Brain microvascular endothelial cell (primary cell): ENCODE data around the gene PROZ.

Experiments used
- DNase-seq: peaks from one replicate; pipeline ENCODE4 v3.0.0-alpha.2; 2020
- H3K27ac ChIP-seq: fragments of 250-450 bp; sonication (Bioruptor Pico); 2 replicates; pipeline ENCODE4 v1.5.1; 2020; ENCODE audit warnings: mild to moderate bottlenecking, moderate library complexity
- H3K27me3 ChIP-seq: fragments of 250-450 bp; sonication (Bioruptor Pico); replicated peaks from 2 replicates; pipeline ENCODE4 v1.5.1; 2020; ENCODE audit warnings: mild to moderate bottlenecking
- H3K36me3 ChIP-seq: fragments of 250-450 bp; sonication (Bioruptor Pico); replicated peaks from 2 replicates; pipeline ENCODE4 v1.5.1; 2020; ENCODE audit warnings: mild to moderate bottlenecking
- H3K4me3 ChIP-seq: 2 replicates; pipeline ENCODE4 v1.5.1; 2011; ENCODE audit warnings: low read depth, mild to moderate bottlenecking, control low read depth, low read length, moderate library complexity
- in situ Hi-C: cut with HindIII; loops from 2 replicates; pipeline ENCODE4 v1.10.0; 2017; ENCODE audit warnings: low sequenced_read_pairs, low pct_ligation_motif_present
- TF ChIP-seq, protein P1 (sequence below): IDR thresholded peaks from 2 replicates; pipeline ENCODE4 v1.5.1; 2011; ENCODE audit warnings: low read depth, mild to moderate bottlenecking, moderate library complexity, low read length, control low read depth, inconsistent platforms; ENCODE audit errors: missing control alignments

PROZ gene

GRCh38 chr13:113129480-113129879, 29.0 kb upstream of the PROZ start:
- in situ Hi-C loops: no loop called here
- TF ChIP-seq, protein P1, sequence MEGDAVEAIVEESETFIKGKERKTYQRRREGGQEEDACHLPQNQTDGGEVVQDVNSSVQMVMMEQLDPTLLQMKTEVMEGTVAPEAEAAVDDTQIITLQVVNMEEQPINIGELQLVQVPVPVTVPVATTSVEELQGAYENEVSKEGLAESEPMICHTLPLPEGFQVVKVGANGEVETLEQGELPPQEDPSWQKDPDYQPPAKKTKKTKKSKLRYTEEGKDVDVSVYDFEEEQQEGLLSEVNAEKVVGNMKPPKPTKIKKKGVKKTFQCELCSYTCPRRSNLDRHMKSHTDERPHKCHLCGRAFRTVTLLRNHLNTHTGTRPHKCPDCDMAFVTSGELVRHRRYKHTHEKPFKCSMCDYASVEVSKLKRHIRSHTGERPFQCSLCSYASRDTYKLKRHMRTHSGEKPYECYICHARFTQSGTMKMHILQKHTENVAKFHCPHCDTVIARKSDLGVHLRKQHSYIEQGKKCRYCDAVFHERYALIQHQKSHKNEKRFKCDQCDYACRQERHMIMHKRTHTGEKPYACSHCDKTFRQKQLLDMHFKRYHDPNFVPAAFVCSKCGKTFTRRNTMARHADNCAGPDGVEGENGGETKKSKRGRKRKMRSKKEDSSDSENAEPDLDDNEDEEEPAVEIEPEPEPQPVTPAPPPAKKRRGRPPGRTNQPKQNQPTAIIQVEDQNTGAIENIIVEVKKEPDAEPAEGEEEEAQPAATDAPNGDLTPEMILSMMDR: no peak
- Histone ChIP-seq H3K36me3 (no peaks in the 10 kb centered on the region), H3K27ac (no peak overlapping the region), H3K4me3 (peak overlapping the region; percentile 42), H3K27me3 (peaks cover 3% of the 10 kb centered on the region)
- no peak for DNase-seq

DNA sequence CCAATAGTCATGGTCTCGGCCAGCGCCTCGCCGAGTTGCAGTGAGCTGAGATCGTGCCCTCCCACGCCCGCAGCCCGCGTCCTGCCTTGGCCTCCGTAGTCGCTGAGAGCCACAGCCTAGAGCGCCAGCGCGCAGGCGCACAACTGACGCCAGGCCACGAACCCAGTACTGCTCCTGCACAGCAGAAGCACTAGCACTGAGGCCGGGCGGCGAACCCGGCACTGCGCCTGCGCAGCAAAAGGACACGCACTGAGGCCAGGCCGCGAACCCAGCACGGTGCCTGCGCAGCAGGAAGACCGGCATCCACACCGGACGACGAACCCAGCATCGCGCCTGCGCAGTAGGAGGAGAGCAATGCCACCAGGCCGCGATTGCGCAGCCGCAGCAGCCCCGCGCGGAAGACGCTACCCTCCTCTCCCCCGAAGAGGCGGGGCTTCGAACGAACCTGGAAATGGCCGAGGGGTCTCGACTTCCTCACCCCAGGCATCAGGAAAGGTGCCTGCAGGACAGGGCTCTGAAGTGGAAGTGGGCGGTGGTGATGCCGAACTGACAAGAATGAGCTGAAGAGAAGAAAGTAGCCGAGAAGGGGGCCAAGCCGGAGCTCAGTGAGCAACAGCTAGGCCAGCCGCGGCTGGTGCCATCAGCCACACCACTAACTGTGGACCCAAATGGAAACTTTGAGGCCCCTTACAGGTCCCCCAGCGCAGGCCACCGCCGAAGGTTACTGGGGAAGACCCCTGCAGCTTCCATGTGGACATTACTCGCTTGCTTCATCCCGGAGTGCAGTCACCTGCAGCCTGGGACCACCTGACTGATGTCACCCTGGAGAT, 28.3 kb upstream of the PROZ start:
- Histone ChIP-seq H3K27ac (no peak overlapping the region), H3K27me3 (peaks cover 3% of the 10 kb centered on the region), H3K4me3 (peak overlapping the region; percentile 42), H3K36me3 (no peaks in the 10 kb centered on the region)
- in situ Hi-C loops: no loop called here
- no peak for DNase-seq
- TF ChIP-seq, protein P1: no peak

DNA sequence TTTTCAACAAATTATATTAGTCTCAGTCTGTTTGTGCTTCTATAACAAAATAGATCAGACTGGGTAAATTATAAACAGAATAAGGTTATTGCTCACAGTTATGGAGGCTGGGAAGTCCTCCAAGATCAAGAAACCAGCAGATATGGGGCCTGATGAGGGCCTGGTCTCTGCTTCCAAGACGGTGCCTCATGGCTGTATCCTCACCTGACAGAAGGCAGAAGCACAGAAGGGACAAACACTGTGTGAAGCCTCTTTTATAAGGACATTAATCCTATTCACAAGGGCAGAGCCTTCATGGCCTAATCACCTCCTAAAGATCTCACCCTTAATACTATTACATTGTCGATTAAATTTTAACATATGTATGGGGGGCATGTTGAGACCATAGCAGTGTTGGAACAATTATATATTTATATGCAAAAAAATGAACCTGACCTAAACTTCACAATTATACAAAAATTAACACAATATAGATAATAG, 23.1 kb upstream of the PROZ start:
- DNase-seq: no peak
- TF ChIP-seq, protein P1: no peak
- Histone ChIP-seq H3K27ac (no peak overlapping the region), H3K27me3 (peaks cover 3% of the 10 kb centered on the region), H3K36me3 (no peaks in the 10 kb centered on the region), H3K4me3 (no peak overlapping the region)
- in situ Hi-C loops: no loop called here

DNA sequence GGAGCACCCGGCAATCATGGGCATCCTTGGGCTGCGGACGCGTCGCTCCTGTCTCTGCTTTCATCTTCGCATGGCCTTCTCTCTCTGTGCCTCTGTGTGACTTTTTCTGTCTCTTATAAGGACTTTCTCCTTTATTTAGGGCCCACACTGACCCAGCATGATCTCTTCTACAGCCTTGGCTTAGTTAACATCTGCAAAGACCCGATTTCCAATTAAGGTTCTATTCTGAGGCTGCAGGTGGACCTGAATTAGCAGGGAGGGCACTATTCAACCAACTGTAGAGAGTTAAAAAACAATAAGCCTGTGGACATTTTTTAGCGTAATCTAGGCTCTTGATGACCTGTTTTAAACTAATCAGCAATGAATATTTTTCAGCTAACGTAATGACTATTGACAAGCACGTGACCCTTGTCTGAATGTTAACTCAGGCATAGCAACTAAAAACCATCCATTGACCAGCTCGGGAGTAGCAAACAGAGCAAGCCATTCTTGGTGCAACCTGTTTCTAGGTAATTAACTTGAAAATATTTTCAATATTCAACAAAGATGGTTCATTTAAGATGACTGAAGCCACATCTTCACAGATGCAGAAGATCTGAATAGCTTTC, 20.7 kb upstream of the PROZ start:
- TF ChIP-seq, protein P1: no peak
- no peaks in the 10 kb centered on the region for H3K27me3 ChIP-seq
- H3K27ac ChIP-seq: no peak overlapping the region
- no peak for DNase-seq
- H3K36me3 ChIP-seq: no peaks in the 10 kb centered on the region
- in situ Hi-C loops: no loop called here
- no peak overlapping the region for H3K4me3 ChIP-seq

DNA sequence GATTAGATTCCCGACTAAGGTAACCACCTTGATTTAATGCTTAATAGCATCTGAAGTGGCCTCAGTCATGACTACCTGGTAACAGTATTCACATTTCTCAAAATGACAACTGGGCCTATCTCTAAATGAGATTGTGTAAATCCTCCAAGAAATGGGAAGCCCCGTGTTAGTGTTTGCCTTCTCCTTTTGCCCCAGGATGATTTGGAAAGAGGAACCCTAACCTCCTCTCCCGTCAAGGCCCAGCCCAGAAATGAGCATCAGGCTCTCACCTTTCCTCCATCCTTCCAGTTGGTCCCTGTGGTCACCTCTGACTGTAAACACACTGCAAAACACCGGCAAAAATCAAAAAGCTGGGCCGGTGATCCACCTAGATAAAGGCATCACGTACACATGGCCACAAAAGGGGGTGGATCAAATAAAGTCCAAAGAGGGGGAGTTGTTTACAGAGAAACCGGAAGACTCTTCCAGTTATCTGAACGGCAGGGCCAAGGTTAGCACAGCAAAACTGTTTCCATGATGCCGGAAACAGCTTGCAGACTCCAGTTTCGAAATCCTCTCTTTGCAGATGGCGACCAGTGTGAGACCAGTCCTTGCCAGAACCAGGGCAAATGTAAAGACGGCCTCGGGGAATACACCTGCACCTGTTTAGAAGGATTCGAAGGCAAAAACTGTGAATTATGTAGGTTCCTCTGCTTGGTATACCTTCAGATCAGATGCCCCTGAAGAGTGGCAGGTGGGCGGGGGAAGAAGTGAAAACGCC, 19.5 kb upstream of the PROZ start:
- Histone ChIP-seq H3K27ac (no peak overlapping the region), H3K27me3 (peaks cover 1% of the 10 kb centered on the region), H3K36me3 (no peaks in the 10 kb centered on the region), H3K4me3 (no peak overlapping the region)
- in situ Hi-C loops: no loop called here
- DNase-seq: no peak
- TF ChIP-seq, protein P1: no peak
